Fibroblast of lung (primary cell): ENCODE data around the gene KIR3DL2. TPM values are rescaled to one million over a fixed set of nuclear protein-coding genes. Genes with fewer than 3 reads are reported as not detected.
"Not testable (repeated sequence)": the region's sequence is repeated elsewhere in the genome, so short reads cannot be mapped to it uniquely, and the experiment has no call there.

Experiments used
- DNase-seq, 2 donors: peaks; one replicate each; pipeline versions ENCODE4 v3.0.0 to v3.0.0-alpha.2; 2010; ENCODE audit warnings: low read depth in 2 of 2
- H2AFZ ChIP-seq: 2 replicates; pipeline ENCODE4 v1.5.1; 2012; ENCODE audit warnings: low read length, control low read depth, inconsistent platforms
- H3K27ac ChIP-seq: 2 replicates; pipeline ENCODE4 v1.5.1; 2011; ENCODE audit warnings: low read length, control low read depth; ENCODE audit not compliant: insufficient read depth
- H3K27me3 ChIP-seq: 2 replicates; pipeline ENCODE4 v1.5.1; 2011; ENCODE audit warnings: mild to moderate bottlenecking, low read length; ENCODE audit not compliant: control insufficient read depth, insufficient read depth
- H3K36me3 ChIP-seq: 2 replicates; pipeline ENCODE4 v1.5.1; 2011; ENCODE audit warnings: low read length; ENCODE audit not compliant: control insufficient read depth, insufficient read depth
- H3K4me1 ChIP-seq: 2 replicates; pipeline ENCODE4 v1.5.1; 2011; ENCODE audit warnings: low read length; ENCODE audit not compliant: control insufficient read depth, insufficient read depth; ENCODE audit errors: extremely low read depth
- H3K4me2 ChIP-seq: 2 replicates; pipeline ENCODE4 v1.5.1; 2011; ENCODE audit warnings: low read length, control low read depth; ENCODE audit not compliant: insufficient read depth; ENCODE audit errors: extremely low read depth
- H3K4me3 ChIP-seq, 4 experiments: fragments of 200-600 bp in 1 of 4; sonication (generic) in 1 of 4; replicated peaks in 1 of 4; 2 replicates each; pipeline ENCODE4 v1.5.1; 2011 to 2016; ENCODE audit warnings: low read length in 4 of 4, low read depth in 3 of 4, mild to moderate bottlenecking in 3 of 4, control low read depth in 2 of 4, inconsistent platforms in 1 of 4, mixed read lengths in 1 of 4; ENCODE audit not compliant: insufficient read depth in 1 of 4; ENCODE audit errors: control extremely low read depth in 1 of 4
- H3K79me2 ChIP-seq: 2 replicates; pipeline ENCODE4 v1.5.1; 2012; ENCODE audit warnings: mild to moderate bottlenecking, low read length, inconsistent platforms; ENCODE audit not compliant: control insufficient read depth, insufficient read depth
- H3K9ac ChIP-seq: 2 replicates; pipeline ENCODE4 v1.5.1; 2011; ENCODE audit warnings: mild to moderate bottlenecking, low read length, control low read depth; ENCODE audit not compliant: insufficient read depth
- H3K9me3 ChIP-seq: 2 replicates; pipeline ENCODE4 v1.5.1; 2012; ENCODE audit warnings: low read depth, low read length; ENCODE audit not compliant: control insufficient read depth, insufficient read depth
- H4K20me1 ChIP-seq: 2 replicates; pipeline ENCODE4 v1.5.1; 2011; ENCODE audit warnings: low read length; ENCODE audit not compliant: control insufficient read depth, insufficient read depth; ENCODE audit errors: extremely low read depth
- EZH2 ChIP-seq: IDR thresholded peaks from 2 replicates; pipeline ENCODE4 v1.5.1; 2012; ENCODE audit warnings: low read length, control low read depth, mild to moderate bottlenecking; ENCODE audit errors: missing control alignments
- polyA minus RNA-seq: library from RNA; depleted of rRNA, polyadenylated mRNA; stranded (reverse); fragments of >200 nt; gene quantifications from 2 replicates; pipeline ENCODE4 v1.2.3, GENCODE V29; 2011; ENCODE audit warnings: low replicate concordance
- polyA plus RNA-seq, 2 donors: library from polyadenylated mRNA; depleted of rRNA in 1 of 2; stranded (reverse) in 1 of 2; unstranded in 1 of 2; fragments of >200 nt; gene quantifications; 2 replicates each; pipeline ENCODE4 v1.2.1, GENCODE V29; 2011 to 2012; ENCODE audit warnings: missing spikeins in 1 of 2
- total RNA-seq: library from RNA; depleted of rRNA; stranded (reverse); fragments of >200 nt; gene quantifications from 2 replicates; pipeline ENCODE4 v1.2.1, GENCODE V29; 2014
- TF ChIP-seq, protein P1 (sequence below), 2 donors: IDR thresholded peaks in 1 of 2; conservative IDR thresholded peaks in 1 of 2; 1 replicate in 1 of 2; 2 replicates in 1 of 2; pipeline ENCODE4 v1.5.1; 2011 to 2012; ENCODE audit warnings: low read length in 2 of 2, control low read depth in 1 of 2, inconsistent platforms in 1 of 2, low read depth in 1 of 2, mild to moderate bottlenecking in 1 of 2

The KIR3DL2 gene
- total RNA-seq (not detected in 2 replicates), polyA plus RNA-seq (not detected in 2 replicates), polyA minus RNA-seq (not detected in 2 replicates)
- not detected in 2 replicates for polyA plus RNA-seq (2012)

DNA sequence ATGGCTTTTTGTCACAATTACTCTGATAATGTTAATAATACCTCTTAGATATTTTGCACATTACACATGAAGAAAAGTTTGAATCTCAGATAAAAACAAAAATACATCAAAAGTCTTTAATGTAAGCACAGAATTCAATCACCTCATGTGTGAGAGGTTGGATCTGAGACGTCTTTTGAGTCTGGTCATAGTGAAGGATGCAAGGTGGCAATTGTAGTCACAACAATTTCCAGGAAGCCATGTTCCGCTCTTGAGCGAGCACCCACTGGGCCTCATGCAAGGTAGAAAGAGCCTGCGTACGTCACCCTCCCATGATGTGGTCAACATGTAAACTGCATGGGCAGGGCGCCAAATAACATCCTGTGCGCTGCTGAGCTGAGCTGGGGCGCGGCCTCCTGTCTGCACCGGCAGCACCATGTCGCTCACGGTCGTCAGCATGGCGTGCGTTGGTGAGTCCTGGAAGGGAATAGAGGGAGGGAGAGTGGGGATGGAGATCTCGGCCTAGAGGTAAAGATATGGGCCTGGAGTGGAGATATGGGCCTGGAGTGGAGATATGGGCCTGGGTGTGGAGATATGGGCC, at the start of gene KIR3DL2:
KIR3DL2 (plus strand) TSS at position 383 of the 580 bp plus-strand sequence; CDS start at position 416, 33 bp downstream.
- H3K27me3 ChIP-seq, DNase-seq, H2AFZ ChIP-seq, H3K79me2 ChIP-seq, H3K9me3 ChIP-seq, H3K4me3 ChIP-seq, H3K4me2 ChIP-seq, H3K9ac ChIP-seq, H3K4me1 ChIP-seq, H4K20me1 ChIP-seq, H3K27ac ChIP-seq, H3K36me3 ChIP-seq: not testable (repeated sequence)

DNA sequence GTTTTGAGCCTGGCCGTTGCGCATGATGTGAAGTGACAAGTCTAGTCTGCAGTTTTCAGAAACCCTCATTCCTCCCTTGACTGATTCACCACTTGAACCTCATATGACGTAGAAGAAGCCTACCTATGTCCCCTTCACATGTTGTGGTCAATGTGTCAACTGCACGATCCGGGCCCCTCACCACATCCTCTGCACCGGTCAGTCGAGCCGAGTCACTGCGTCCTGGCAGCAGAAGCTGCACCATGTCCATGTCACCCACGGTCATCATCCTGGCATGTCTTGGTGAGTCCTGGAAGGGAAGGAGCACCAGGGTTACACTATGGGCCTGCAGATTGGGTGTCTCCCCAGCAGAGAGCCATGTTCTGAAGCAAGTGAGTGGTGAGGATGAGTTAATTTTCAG, 46.8 kb upstream of the KIR3DL2 start, which contains the start of gene KIR2DL4:
KIR2DL4 (plus strand) TSS at position 201 of the 400 bp plus-strand sequence; CDS start at position 243, 42 bp downstream.
- no peak within 1 kb of the TSS for H3K4me2 ChIP-seq
- no peaks in the 10 kb centered on the region for H3K9me3 ChIP-seq
- H3K27ac ChIP-seq = no peak within 1 kb of the TSS
- H3K9ac ChIP-seq = no peak within 1 kb of the TSS
- H3K4me3 ChIP-seq = no peak within 1 kb of the TSS
- no peak for DNase-seq
- TF ChIP-seq, protein P1, sequence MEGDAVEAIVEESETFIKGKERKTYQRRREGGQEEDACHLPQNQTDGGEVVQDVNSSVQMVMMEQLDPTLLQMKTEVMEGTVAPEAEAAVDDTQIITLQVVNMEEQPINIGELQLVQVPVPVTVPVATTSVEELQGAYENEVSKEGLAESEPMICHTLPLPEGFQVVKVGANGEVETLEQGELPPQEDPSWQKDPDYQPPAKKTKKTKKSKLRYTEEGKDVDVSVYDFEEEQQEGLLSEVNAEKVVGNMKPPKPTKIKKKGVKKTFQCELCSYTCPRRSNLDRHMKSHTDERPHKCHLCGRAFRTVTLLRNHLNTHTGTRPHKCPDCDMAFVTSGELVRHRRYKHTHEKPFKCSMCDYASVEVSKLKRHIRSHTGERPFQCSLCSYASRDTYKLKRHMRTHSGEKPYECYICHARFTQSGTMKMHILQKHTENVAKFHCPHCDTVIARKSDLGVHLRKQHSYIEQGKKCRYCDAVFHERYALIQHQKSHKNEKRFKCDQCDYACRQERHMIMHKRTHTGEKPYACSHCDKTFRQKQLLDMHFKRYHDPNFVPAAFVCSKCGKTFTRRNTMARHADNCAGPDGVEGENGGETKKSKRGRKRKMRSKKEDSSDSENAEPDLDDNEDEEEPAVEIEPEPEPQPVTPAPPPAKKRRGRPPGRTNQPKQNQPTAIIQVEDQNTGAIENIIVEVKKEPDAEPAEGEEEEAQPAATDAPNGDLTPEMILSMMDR (conservative IDR thresholded peaks at IDR 0.05 in 1 of 2, IDR thresholded peaks at IDR 0.05 in 1 of 2; ENCODE audit: low read depth in 1 of 2, low read length in 2 of 2) = no peak
- TF ChIP-seq EZH2 = no peak
- no peaks in the 10 kb centered on the region for H3K36me3 ChIP-seq
- no peaks in the 10 kb centered on the region for H3K79me2 ChIP-seq
- H3K27me3 ChIP-seq = no peaks in the 10 kb centered on the region
- H4K20me1 ChIP-seq = no peaks in the 10 kb centered on the region
- no peak within 1 kb of the TSS for H2AFZ ChIP-seq
- H3K4me1 ChIP-seq = no peaks in the 10 kb centered on the region

DNA sequence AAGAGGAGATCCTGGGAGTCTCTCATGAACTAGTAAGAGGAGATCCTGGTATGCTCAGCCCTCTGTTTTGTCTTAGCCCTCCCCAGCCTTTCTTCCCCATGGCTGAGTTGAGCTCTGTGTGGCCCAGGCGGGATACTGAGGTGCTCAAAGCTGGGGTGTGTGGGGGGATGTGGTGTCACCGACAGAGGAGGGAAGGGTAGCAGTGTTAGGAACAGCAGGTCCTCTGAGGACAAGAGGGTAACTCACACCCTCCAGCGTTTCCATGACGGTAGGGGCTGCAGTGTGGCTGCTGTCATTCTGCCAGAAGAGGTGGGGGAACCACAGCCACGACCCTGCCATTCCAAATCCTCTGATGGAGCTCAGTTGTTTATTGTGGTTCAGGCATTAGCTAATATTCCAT, 46.1 kb upstream of the KIR3DL2 start:
- H4K20me1 ChIP-seq = no peaks in the 10 kb centered on the region
- H3K4me1 ChIP-seq = no peaks in the 10 kb centered on the region
- TF ChIP-seq, protein P1 (conservative IDR thresholded peaks at IDR 0.05 in 1 of 2, IDR thresholded peaks at IDR 0.05 in 1 of 2; ENCODE audit: low read depth in 1 of 2, low read length in 2 of 2) = no peak
- TF ChIP-seq EZH2 = no peak
- H3K9ac ChIP-seq = no peak overlapping the region
- H3K4me3 ChIP-seq = no peak overlapping the region
- H3K4me2 ChIP-seq = no peak overlapping the region
- H2AFZ ChIP-seq = no peak overlapping the region
- no peaks in the 10 kb centered on the region for H3K79me2 ChIP-seq
- no peaks in the 10 kb centered on the region for H3K36me3 ChIP-seq
- no peaks in the 10 kb centered on the region for H3K9me3 ChIP-seq
- no peak overlapping the region for H3K27ac ChIP-seq
- no peak for DNase-seq
- no peaks in the 10 kb centered on the region for H3K27me3 ChIP-seq
